Measurements from ENCODE around the gene SIRT1.
"Not testable (repeated sequence)": the region's sequence is repeated elsewhere in the genome, so short reads cannot be mapped to it uniquely, and the experiment has no call there.

SIRT1 gene

DNA sequence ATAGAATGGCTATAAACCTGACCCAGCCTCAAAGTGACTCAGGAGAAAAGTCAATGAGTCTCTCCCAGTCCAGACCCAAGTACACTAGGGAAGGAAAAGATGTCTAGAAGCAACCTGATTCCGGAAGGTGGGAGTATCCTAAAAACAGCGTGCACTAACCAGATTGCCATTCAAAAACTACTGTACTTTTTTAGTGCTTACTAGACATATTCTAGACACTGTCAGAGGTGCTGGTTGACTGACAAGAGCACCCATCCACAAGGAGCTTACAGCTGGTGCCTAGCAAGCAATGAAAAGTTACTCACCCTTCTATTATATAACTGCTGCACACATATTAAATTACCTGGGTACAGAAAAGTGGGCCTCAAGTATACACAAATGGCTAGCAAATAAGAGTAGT is 81.0 kb downstream of the SIRT1 start:
- no peak for DNase-seq (ENCODE audit: low read depth)

DNA sequence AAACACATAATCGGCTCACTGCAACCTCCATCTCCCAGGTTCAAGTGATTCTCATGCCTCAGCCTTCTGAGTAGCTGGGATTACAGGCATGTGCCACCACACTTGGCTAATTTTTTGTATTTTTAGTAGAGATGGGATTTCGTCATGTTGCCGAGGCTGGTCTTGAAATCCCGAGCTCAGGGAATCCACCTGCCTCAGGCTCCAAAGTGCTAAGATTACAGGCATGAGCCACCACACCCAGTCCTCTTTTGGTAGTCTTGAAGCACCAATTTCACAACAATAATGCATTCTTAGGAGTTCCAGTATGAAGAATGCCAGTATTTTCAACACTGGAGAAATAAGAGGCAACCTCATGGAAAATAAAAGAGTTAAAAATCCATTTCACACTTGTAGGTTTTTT is 81.6 kb downstream of the SIRT1 start:
- not testable (repeated sequence) for DNase-seq (ENCODE audit: low read depth)
